Astrocyte (in vitro differentiated cells and primary cell): Measurements from ENCODE around the gene HOXA5. TPM values are rescaled to one million over a fixed set of nuclear protein-coding genes. Genes with fewer than 3 reads are reported as not detected.

Source experiments
- DNase-seq: peaks from one replicate; pipeline ENCODE4 v3.0.0-alpha.2; 2010; ENCODE audit warnings: low read depth
- FAIRE-seq: peaks from 2 replicates; lab custom pipeline; 2011; peaks lifted over from hg19 to GRCh38; lab: Jason Lieb, UNC
- H2AFZ ChIP-seq: 2 replicates; pipeline ENCODE4 v1.6.0; 2012; ENCODE audit warnings: low read depth, low read length, inconsistent platforms
- H3K27ac ChIP-seq: 2 replicates; pipeline ENCODE4 v1.5.1; 2011; ENCODE audit warnings: low read depth, low read length, inconsistent platforms
- H3K27me3 ChIP-seq: 2 replicates; pipeline ENCODE4 v1.6.0; 2011; ENCODE audit warnings: low read length, inconsistent platforms; ENCODE audit not compliant: insufficient read depth
- H3K36me3 ChIP-seq: 2 replicates; pipeline ENCODE4 v1.5.1; 2011; ENCODE audit warnings: low read length, inconsistent platforms; ENCODE audit not compliant: insufficient read depth
- H3K4me1 ChIP-seq: 2 replicates; pipeline ENCODE4 v1.5.1; 2011; ENCODE audit warnings: low read length, inconsistent platforms; ENCODE audit not compliant: insufficient read depth
- H3K4me2 ChIP-seq: 2 replicates; pipeline ENCODE4 v1.6.0; 2012; ENCODE audit warnings: low read length, inconsistent platforms
- H3K4me3 ChIP-seq: 2 replicates; pipeline ENCODE4 v1.5.1; 2011; ENCODE audit warnings: low read depth, mild to moderate bottlenecking, low read length, inconsistent platforms; ENCODE audit not compliant: insufficient read depth
- H3K79me2 ChIP-seq: 2 replicates; pipeline ENCODE4 v1.6.0; 2012; ENCODE audit warnings: mild to moderate bottlenecking, low read length, inconsistent platforms; ENCODE audit not compliant: insufficient read depth
- H3K9ac ChIP-seq: 2 replicates; pipeline ENCODE4 v1.6.0; 2012; ENCODE audit warnings: mild to moderate bottlenecking, low read length, inconsistent platforms
- H3K9me3 ChIP-seq: 2 replicates; pipeline ENCODE4 v1.5.1; 2012; ENCODE audit warnings: low read depth, mild to moderate bottlenecking, low read length, inconsistent platforms; ENCODE audit not compliant: insufficient read depth
- H4K20me1 ChIP-seq: 2 replicates; pipeline ENCODE4 v1.6.0; 2012; ENCODE audit warnings: low read length, inconsistent platforms; ENCODE audit not compliant: insufficient read depth
- H3K27ac Mint-ChIP-seq: one replicate; pipeline ENCODE4 v1.8.0; 2021; ENCODE audit warnings: mild to moderate bottlenecking, mixed read lengths; ENCODE audit not compliant: unreplicated experiment
- H3K27me3 Mint-ChIP-seq: one replicate; pipeline ENCODE4 v1.8.0; 2021; ENCODE audit warnings: low read depth, mixed read lengths; ENCODE audit not compliant: unreplicated experiment
- H3K36me3 Mint-ChIP-seq: one replicate; pipeline ENCODE4 v1.8.0; 2021; ENCODE audit warnings: low read depth, mixed read lengths; ENCODE audit not compliant: unreplicated experiment
- H3K4me1 Mint-ChIP-seq: one replicate; pipeline ENCODE4 v1.8.0; 2021; ENCODE audit warnings: low read depth, mixed read lengths; ENCODE audit not compliant: unreplicated experiment
- H3K4me3 Mint-ChIP-seq: one replicate; pipeline ENCODE4 v1.8.0; 2021; ENCODE audit warnings: mild to moderate bottlenecking, moderate library complexity, mixed read lengths; ENCODE audit not compliant: unreplicated experiment
- H3K9me3 Mint-ChIP-seq: one replicate; pipeline ENCODE4 v1.8.0; 2021; ENCODE audit warnings: mild to moderate bottlenecking, mixed read lengths; ENCODE audit not compliant: unreplicated experiment
- EZH2 ChIP-seq: IDR thresholded peaks from 2 replicates; pipeline ENCODE4 v1.6.1; 2012; ENCODE audit warnings: mild to moderate bottlenecking, low read length, inconsistent platforms; ENCODE audit not compliant: insufficient read depth
- total RNA-seq: library from RNA; stranded (reverse); gene quantifications from 2 replicates; pipeline ENCODE4 v1.2.1, GENCODE V29; 2021
- TF ChIP-seq, protein P1 (sequence below): IDR thresholded peaks from 2 replicates; pipeline ENCODE4 v1.5.1; 2011; ENCODE audit warnings: low read depth, mild to moderate bottlenecking, inconsistent platforms, low read length, moderate library complexity; ENCODE audit not compliant: insufficient read depth

Gene HOXA5
- total RNA-seq, 1 donor from 2014 or later, result not detected

DNA sequence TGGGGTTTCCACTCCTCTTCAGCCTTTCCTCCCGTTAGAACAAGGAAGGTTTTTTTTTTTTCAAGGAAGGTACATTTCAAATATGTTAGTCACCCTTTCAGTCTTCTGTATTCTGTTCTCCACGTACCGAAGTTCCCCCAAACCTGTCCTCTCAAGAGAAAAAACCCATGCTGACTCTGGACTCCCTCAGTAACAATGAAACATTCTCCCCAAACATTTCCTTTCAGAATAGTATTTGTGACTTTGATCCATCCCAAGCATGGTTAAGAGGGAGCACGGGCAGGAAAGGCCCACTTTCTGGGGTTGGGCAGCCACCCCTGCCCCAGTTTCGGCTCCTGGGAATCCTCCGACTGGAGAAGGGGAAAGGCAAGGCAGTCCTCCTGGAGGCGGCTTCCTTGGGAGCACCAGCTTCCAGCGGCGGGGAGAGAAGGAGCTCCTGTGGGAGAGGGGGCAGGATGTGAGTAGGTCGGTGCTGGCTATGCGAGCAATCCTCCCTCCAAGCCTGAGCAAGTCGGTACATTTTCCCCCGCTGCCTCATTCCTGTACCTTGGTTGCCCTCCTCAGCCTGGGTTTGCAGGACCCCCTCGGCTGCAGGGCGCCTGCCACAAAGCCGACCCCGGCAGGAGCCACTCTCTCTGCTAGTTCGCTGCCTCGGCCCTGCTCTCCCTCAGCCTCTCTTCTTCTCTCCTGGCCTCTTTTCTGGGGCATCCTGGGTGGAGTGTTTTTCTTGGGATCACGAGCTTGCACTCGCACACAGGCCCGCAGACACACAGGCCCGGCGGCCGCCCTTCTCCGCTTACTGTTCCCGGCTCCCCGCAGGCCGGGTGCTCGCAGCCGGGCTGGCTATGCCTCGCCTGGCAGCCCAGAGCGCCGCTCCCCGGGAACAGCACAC lies 45.5 kb downstream of the HOXA5 start:
- Histone ChIP-seq H3K4me1 (peaks cover 6% of the 10 kb centered on the region), H3K4me3 (peak overlapping the region; percentile 72), H3K9ac (peak overlapping the region; percentile 87), H3K79me2 (peaks cover 41% of the 10 kb centered on the region), H3K9me3 (no peaks in the 10 kb centered on the region), H3K36me3 (no peaks in the 10 kb centered on the region), H2AFZ (no peak overlapping the region), H3K27ac (peak overlapping the region; percentile 77), H3K4me2 (peak overlapping the region; percentile 91), H4K20me1 (peaks cover 8% of the 10 kb centered on the region), H3K27me3 (peaks cover 77% of the 10 kb centered on the region)
- no peak for TF ChIP-seq EZH2
- TF ChIP-seq, protein P1, sequence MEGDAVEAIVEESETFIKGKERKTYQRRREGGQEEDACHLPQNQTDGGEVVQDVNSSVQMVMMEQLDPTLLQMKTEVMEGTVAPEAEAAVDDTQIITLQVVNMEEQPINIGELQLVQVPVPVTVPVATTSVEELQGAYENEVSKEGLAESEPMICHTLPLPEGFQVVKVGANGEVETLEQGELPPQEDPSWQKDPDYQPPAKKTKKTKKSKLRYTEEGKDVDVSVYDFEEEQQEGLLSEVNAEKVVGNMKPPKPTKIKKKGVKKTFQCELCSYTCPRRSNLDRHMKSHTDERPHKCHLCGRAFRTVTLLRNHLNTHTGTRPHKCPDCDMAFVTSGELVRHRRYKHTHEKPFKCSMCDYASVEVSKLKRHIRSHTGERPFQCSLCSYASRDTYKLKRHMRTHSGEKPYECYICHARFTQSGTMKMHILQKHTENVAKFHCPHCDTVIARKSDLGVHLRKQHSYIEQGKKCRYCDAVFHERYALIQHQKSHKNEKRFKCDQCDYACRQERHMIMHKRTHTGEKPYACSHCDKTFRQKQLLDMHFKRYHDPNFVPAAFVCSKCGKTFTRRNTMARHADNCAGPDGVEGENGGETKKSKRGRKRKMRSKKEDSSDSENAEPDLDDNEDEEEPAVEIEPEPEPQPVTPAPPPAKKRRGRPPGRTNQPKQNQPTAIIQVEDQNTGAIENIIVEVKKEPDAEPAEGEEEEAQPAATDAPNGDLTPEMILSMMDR, result no peak
- DNase-seq (peak; percentile 49), FAIRE-seq (no peak)
- H3K4me3 Mint-ChIP-seq, result peak overlapping the region; percentile 82
- H3K36me3 Mint-ChIP-seq, result peaks cover 4% of the 10 kb centered on the region
- peaks cover 90% of the 10 kb centered on the region for H3K27me3 Mint-ChIP-seq
- peaks cover 2% of the 10 kb centered on the region for H3K4me1 Mint-ChIP-seq
- peaks cover 52% of the 10 kb centered on the region for H3K9me3 Mint-ChIP-seq
- H3K27ac Mint-ChIP-seq, result peak overlapping the region; percentile 59

DNA sequence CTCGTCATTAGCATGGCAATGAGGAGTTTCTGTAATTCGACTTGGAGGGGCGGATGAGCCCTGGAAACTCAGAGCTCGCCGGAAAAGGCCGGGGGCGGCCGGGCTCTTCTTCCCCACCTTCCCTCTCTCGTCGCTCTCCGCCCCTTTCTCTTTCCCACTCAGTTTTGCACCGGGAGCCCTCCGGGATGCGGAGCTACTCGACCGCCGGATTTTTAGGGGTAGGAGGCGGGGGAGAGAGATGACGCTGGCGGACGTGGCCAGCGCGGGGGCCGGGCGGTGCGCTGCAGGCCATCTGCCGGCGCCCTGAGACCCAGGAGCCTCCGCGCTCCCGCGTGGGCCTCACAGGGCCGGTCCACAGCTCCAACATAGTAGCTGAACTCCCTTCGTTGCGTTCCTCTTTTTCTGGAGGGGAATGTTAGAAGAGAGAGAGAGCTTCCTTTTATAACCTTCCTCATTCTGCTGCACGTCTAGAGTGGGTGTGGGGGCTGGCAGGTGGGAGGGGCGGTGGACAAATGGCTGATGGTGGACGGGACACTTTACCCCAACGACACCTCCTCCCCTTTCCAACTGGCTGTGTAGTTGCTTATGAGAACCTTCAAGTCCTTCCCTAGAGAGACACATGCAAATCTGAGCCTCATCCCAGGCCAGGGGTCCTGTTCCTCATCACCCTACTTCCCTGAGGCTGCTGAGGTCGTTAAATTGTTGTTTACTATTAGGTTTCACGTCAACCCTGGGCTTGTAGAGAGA lies 46.5 kb downstream of the HOXA5 start:
- H3K27ac ChIP-seq, result peak overlapping the region; percentile 83
- Mint-ChIP-seq H3K9me3 (peaks cover 44% of the 10 kb centered on the region), H3K27ac (peak overlapping the region; percentile 59), H3K36me3 (peaks cover 2% of the 10 kb centered on the region), H3K4me3 (peak overlapping the region; percentile 82), H3K27me3 (peaks cover 92% of the 10 kb centered on the region), H3K4me1 (peaks cover 2% of the 10 kb centered on the region)
- H2AFZ ChIP-seq, result no peak overlapping the region
- H3K79me2 ChIP-seq, result peaks cover 41% of the 10 kb centered on the region
- TF ChIP-seq, protein P1, result no peak
- TF ChIP-seq EZH2, result no peak
- no peaks in the 10 kb centered on the region for H3K4me1 ChIP-seq
- peak overlapping the region; percentile 91 for H3K4me2 ChIP-seq
- peaks cover 8% of the 10 kb centered on the region for H4K20me1 ChIP-seq
- DNase-seq, result peak; percentile 30
- no peaks in the 10 kb centered on the region for H3K9me3 ChIP-seq
- peaks cover 80% of the 10 kb centered on the region for H3K27me3 ChIP-seq
- no peaks in the 10 kb centered on the region for H3K36me3 ChIP-seq
- FAIRE-seq, result no peak
- H3K4me3 ChIP-seq, result peak overlapping the region; percentile 72
- peak overlapping the region; percentile 87 for H3K9ac ChIP-seq
